ENCODE results near the gene BRMS1L. TPM values are rescaled to one million over a fixed set of nuclear protein-coding genes. Genes with fewer than 3 reads are reported as not detected.
"Not testable (repeated sequence)": the region's sequence is repeated elsewhere in the genome, so short reads cannot be mapped to it uniquely, and the experiment has no call there.

Gene BRMS1L
- polyA plus RNA-seq, 1 donor (not counting 4 experiments of a cell fraction or from before 2014, with no cell fraction given) = 12.0 TPM

GRCh38 chr14:35808638-35809563, 17.2 kb upstream of the BRMS1L start, which contains the start of gene RALGAPA1:
TSS of gene RALGAPA1 (minus strand) at chr14:35809295. CDS start at chr14:35808835, 460 bp downstream.
- peak within 1 kb of the TSS; percentile 78 to 92 (median 88) for H3K4me3 ChIP-seq (ENCODE audit: control insufficient read depth in 2 of 3, extremely low read depth in 1 of 3, insufficient read depth in 2 of 3, low read depth in 1 of 3, low read length in 3 of 3)
- H3K9ac ChIP-seq (ENCODE audit: control insufficient read depth, extremely low read depth, insufficient read depth, low read length) = peak within 1 kb of the TSS; percentile 82
- H3K27me3 ChIP-seq (ENCODE audit: control insufficient read depth, extremely low read depth, insufficient read depth, low read length); H3K4me1 ChIP-seq (ENCODE audit: control insufficient read depth, extremely low read depth, insufficient read depth, low read length); H3K36me3 ChIP-seq (ENCODE audit: control insufficient read depth in 2 of 2, extremely low read depth in 1 of 2, insufficient read depth in 2 of 2, low read length in 2 of 2); H4K20me1 ChIP-seq (ENCODE audit: control insufficient read depth, extremely low read depth, insufficient read depth, low read length); H3K9me3 ChIP-seq (ENCODE audit: control insufficient read depth, low read depth, low read length); dilution Hi-C loops (cut with MboI; ENCODE audit: extremely low pct_ligation_motif_present, low sequenced_read_pairs); H3K9me1 ChIP-seq (ENCODE audit: control insufficient read depth, extremely low read depth, insufficient read depth, low read length): not testable (repeated sequence)
- peaks cover 32% of the 10 kb centered on the region for H3K79me2 ChIP-seq (ENCODE audit: control insufficient read depth, insufficient read depth, low read length)
- peak; percentile 67 for FAIRE-seq
- peak within 1 kb of the TSS; percentile 93 for H3K4me2 ChIP-seq (ENCODE audit: control insufficient read depth, extremely low read depth, insufficient read depth, low read depth, low read length)
- peak within 1 kb of the TSS; percentile 80 for H3K27ac ChIP-seq (ENCODE audit: control insufficient read depth, insufficient read depth, low read length)
- H2AFZ ChIP-seq (ENCODE audit: control insufficient read depth, low read length) = peak within 1 kb of the TSS; percentile 84
- TF ChIP-seq CTCF (optimal IDR thresholded peaks at IDR 0.05 in 1 of 3, IDR thresholded peaks at IDR 0.05 in 1 of 3, conservative IDR thresholded peaks at IDR 0.05 in 1 of 3; ENCODE audit: extremely low read depth in 1 of 3, insufficient read depth in 2 of 3, low read length in 3 of 3) = peak; percentile 36 to 46 (median 41)
- peak; percentile 91 for DNase-seq (ENCODE audit: low read depth, low spot score)

GRCh38 chr14:35809597-35809996, 16.5 kb upstream of the BRMS1L start:
- Histone ChIP-seq H3K4me1 (ENCODE audit: control insufficient read depth, extremely low read depth, insufficient read depth, low read length) (peaks cover 10% of the 10 kb centered on the region), H3K9ac (ENCODE audit: control insufficient read depth, extremely low read depth, insufficient read depth, low read length) (no peak overlapping the region), H3K27ac (ENCODE audit: control insufficient read depth, insufficient read depth, low read length) (no peak overlapping the region), H3K36me3 (ENCODE audit: control insufficient read depth in 2 of 2, extremely low read depth in 1 of 2, insufficient read depth in 2 of 2, low read length in 2 of 2) (no peaks in the 10 kb centered on the region), H4K20me1 (ENCODE audit: control insufficient read depth, extremely low read depth, insufficient read depth, low read length) (no peaks in the 10 kb centered on the region), H2AFZ (ENCODE audit: control insufficient read depth, low read length) (no peak overlapping the region), H3K9me1 (ENCODE audit: control insufficient read depth, extremely low read depth, insufficient read depth, low read length) (no peaks in the 10 kb centered on the region), H3K9me3 (ENCODE audit: control insufficient read depth, low read depth, low read length) (no peaks in the 10 kb centered on the region), H3K27me3 (ENCODE audit: control insufficient read depth, extremely low read depth, insufficient read depth, low read length) (no peaks in the 10 kb centered on the region), H3K4me2 (ENCODE audit: control insufficient read depth, extremely low read depth, insufficient read depth, low read depth, low read length) (no peak overlapping the region), H3K4me3 (ENCODE audit: control insufficient read depth in 2 of 3, extremely low read depth in 1 of 3, insufficient read depth in 2 of 3, low read depth in 1 of 3, low read length in 3 of 3) (peak overlapping the region in 2 of 3 experiments; percentile 78 to 92), H3K79me2 (ENCODE audit: control insufficient read depth, insufficient read depth, low read length) (peaks cover 31% of the 10 kb centered on the region)
- no peak for FAIRE-seq
- dilution Hi-C loops (cut with MboI; ENCODE audit: extremely low pct_ligation_motif_present, low sequenced_read_pairs) = no loop called here
- DNase-seq (ENCODE audit: low read depth, low spot score) = no peak
- TF ChIP-seq EZH2 (IDR thresholded peaks at IDR 0.05; ENCODE audit: low read length) (no peak), CTCF (optimal IDR thresholded peaks at IDR 0.05 in 1 of 3, IDR thresholded peaks at IDR 0.05 in 1 of 3, conservative IDR thresholded peaks at IDR 0.05 in 1 of 3; ENCODE audit: extremely low read depth in 1 of 3, insufficient read depth in 2 of 3, low read length in 3 of 3) (no peak)
